HG03571 (cell line): ENCODE data around the gene DLK2.
"Not testable (repeated sequence)": the region's sequence is repeated elsewhere in the genome, so short reads cannot be mapped to it uniquely, and the experiment has no call there.

Source experiments
- ATAC-seq: cut with Tn5 transposase; IDR thresholded peaks from one replicate; pipeline ENCODE4 v1.9.1; 2021; ENCODE audit not compliant: unreplicated experiment

Gene DLK2

GRCh38 chr6:43488667-43489276 lies 33.4 kb upstream of the DLK2 start:
- no peak for ATAC-seq

- no peak for ATAC-seq
These were observed 26.4 kb upstream of the DLK2 start for GRCh38 chr6:43481591-43482236.

GRCh38 chr6:43481075-43481474 lies 25.7 kb upstream of the DLK2 start:
- ATAC-seq: no peak

- no peak for ATAC-seq
These were observed 22.6 kb upstream of the DLK2 start for GRCh38 chr6:43478008-43478372.

GRCh38 chr6:43477235-43478007 lies 22.1 kb upstream of the DLK2 start, which contains the start of gene TJAP1:
Gene TJAP1 (plus strand): TSS chr6:43477570. CDS start chr6:43499002, 21,432 bp downstream.
- peak; percentile 92 for ATAC-seq

GRCh38 chr6:43476746-43477145 lies 21.4 kb upstream of the DLK2 start:
- no peak for ATAC-seq

- no peak for ATAC-seq
These were observed 20.2 kb upstream of the DLK2 start for GRCh38 chr6:43475516-43475915.

- ATAC-seq: no peak
These were observed 17.2 kb upstream of the DLK2 start for GRCh38 chr6:43472515-43472914.

GRCh38 chr6:43471399-43471798 lies 16.1 kb upstream of the DLK2 start:
- ATAC-seq: no peak

- no peak for ATAC-seq
These were observed 14.6 kb upstream of the DLK2 start for GRCh38 chr6:43469947-43470346.

GRCh38 chr6:43468748-43469681 lies 13.7 kb upstream of the DLK2 start:
- ATAC-seq: no peak

GRCh38 chr6:43468240-43468639 lies 12.9 kb upstream of the DLK2 start:
- no peak for ATAC-seq

GRCh38 chr6:43467752-43468151 lies 12.4 kb upstream of the DLK2 start:
- no peak for ATAC-seq

GRCh38 chr6:43467265-43467664 lies 11.9 kb upstream of the DLK2 start:
- not testable (repeated sequence) for ATAC-seq

- no peak for ATAC-seq
These were observed 10.6 kb upstream of the DLK2 start for GRCh38 chr6:43465948-43466347.

- ATAC-seq: no peak
These were observed 9.0 kb upstream of the DLK2 start for GRCh38 chr6:43464337-43464736.

GRCh38 chr6:43461936-43462335 lies 6.6 kb upstream of the DLK2 start:
- no peak for ATAC-seq

GRCh38 chr6:43460032-43460431 lies 4.7 kb upstream of the DLK2 start:
- no peak for ATAC-seq

- ATAC-seq: no peak
These were observed 4.2 kb upstream of the DLK2 start for GRCh38 chr6:43459535-43459934.

GRCh38 chr6:43458154-43458553 lies 2.8 kb upstream of the DLK2 start:
- not testable (repeated sequence) for ATAC-seq

GRCh38 chr6:43457643-43458042 lies 2.3 kb upstream of the DLK2 start:
- no peak for ATAC-seq
